GM19025 (cell line): Measurements from ENCODE around the gene MEG3.
"Not testable (repeated sequence)": the region's sequence is repeated elsewhere in the genome, so short reads cannot be mapped to it uniquely, and the experiment has no call there.

ENCODE experiments used
- ATAC-seq: cut with Tn5 transposase; IDR thresholded peaks from one replicate; pipeline ENCODE4 v1.9.1; 2021; ENCODE audit warnings: mild to moderate bottlenecking, low read depth, moderate library complexity; ENCODE audit not compliant: unreplicated experiment

MEG3 gene

GRCh38 chr14:100788517-100788916 lies 37.4 kb upstream of the MEG3 start:
- no peak for ATAC-seq

GRCh38 chr14:100788942-100789341 lies 37.0 kb upstream of the MEG3 start:
- no peak for ATAC-seq

GRCh38 chr14:100789460-100790417 lies 36.2 kb upstream of the MEG3 start:
- ATAC-seq = no peak

- no peak for ATAC-seq
Observed at GRCh38 chr14:100790502-100791347, 35.2 kb upstream of the MEG3 start.

GRCh38 chr14:100791348-100791735 lies 34.6 kb upstream of the MEG3 start:
- ATAC-seq = no peak

- ATAC-seq = no peak
Observed at GRCh38 chr14:100791995-100792394, 33.9 kb upstream of the MEG3 start.

- no peak for ATAC-seq
Observed at GRCh38 chr14:100796946-100797345, 29.0 kb upstream of the MEG3 start.

- ATAC-seq = no peak
Observed at GRCh38 chr14:100800041-100800440, 25.9 kb upstream of the MEG3 start.

GRCh38 chr14:100801433-100801832 lies 24.5 kb upstream of the MEG3 start:
- not testable (repeated sequence) for ATAC-seq

GRCh38 chr14:100802179-100802578 lies 23.7 kb upstream of the MEG3 start:
- ATAC-seq = no peak

GRCh38 chr14:100802766-100803165 lies 23.2 kb upstream of the MEG3 start:
- no peak for ATAC-seq

- ATAC-seq = no peak
Observed at GRCh38 chr14:100803226-100803625, 22.7 kb upstream of the MEG3 start.

- ATAC-seq = no peak
Observed at GRCh38 chr14:100803676-100804075, 22.2 kb upstream of the MEG3 start.

GRCh38 chr14:100804138-100804537 lies 21.8 kb upstream of the MEG3 start:
- ATAC-seq = no peak

GRCh38 chr14:100804558-100805309 lies 21.2 kb upstream of the MEG3 start:
- no peak for ATAC-seq

- ATAC-seq = no peak
Observed at GRCh38 chr14:100806386-100806785, 19.5 kb upstream of the MEG3 start.

- no peak for ATAC-seq
Observed at GRCh38 chr14:100807496-100807895, 18.4 kb upstream of the MEG3 start.

GRCh38 chr14:100807979-100808734 lies 17.8 kb upstream of the MEG3 start:
- no peak for ATAC-seq

GRCh38 chr14:100810435-100810834 lies 15.5 kb upstream of the MEG3 start:
- ATAC-seq = no peak

- no peak for ATAC-seq
Observed at GRCh38 chr14:100810861-100811461, 15.0 kb upstream of the MEG3 start.
